HG03066 (cell line): Measurements from ENCODE around the gene NEDD9.

Source experiments
- ATAC-seq: cut with Tn5 transposase; IDR thresholded peaks from one replicate; pipeline ENCODE4 v1.9.1; 2021; ENCODE audit warnings: low read depth; ENCODE audit not compliant: unreplicated experiment

Gene NEDD9

DNA sequence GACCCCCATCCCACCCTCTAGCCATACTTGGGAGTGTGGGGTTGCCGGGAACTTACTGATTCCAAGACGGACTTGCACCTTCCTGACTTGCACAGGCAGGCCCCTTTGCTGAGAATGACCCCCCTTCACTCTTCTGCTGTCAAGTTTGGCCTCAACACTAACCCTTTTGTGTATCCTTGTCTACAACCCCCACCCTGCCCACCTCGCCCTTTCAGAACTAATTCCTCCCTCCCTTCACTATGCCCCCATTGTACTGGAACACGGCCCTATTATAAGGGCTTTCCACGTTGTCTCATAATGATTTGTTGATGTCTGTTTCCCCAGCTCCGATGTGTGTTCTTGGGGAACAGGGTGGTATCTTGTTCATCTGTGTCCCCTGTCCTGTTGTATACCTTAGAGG is 4.4 kb upstream of the NEDD9 start:
- no peak for ATAC-seq

DNA sequence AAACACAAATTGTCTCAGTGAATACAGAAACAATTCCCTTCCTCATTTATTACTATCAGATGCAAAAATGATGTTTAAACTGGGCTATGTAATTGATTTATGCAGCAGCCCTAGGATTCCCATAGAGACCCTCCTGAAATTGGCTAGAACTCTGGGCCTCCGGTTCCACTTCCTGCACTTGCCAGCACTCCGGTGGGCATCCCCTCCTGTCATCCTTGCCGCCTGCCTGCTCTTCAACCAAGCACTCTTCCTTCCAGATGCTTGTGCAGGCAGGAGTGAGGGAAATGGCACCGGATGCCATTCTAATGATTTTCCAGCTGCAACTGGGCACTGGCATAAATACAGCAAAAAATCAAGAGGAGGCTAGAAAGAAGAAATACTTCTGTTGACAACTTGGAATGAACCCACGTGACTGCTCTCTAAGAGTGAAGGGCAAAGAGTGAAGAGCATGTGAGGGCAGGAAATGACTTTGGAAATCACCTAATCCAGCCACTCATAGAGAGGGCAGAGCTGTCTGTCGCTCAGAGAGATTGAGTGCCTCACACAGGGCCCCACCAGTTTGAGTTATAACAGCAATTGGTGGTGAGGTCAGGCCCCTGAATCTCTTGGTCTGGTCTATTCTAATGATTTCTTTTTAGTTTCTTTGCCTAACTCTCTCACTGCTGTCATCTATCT is 3.7 kb upstream of the NEDD9 start:
- ATAC-seq, result no peak

DNA sequence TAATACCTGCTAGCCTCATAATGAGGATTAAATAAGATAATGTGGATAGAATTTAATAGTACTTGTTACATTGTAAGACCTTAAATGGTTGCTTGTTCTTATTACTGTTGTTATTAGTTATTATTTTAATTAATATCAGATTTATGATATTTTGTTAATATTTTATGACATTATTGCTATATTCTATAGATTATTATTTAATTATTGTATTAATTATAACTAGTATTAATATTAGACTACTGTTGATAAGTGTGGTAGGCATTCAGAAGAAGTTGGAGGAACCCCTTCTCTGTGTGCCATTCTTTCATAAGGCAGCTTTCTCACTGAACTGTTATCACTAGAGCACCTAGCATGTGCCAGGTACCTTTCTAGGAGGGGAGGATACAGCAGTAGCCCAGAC is 2.6 kb upstream of the NEDD9 start:
- ATAC-seq, result no peak

DNA sequence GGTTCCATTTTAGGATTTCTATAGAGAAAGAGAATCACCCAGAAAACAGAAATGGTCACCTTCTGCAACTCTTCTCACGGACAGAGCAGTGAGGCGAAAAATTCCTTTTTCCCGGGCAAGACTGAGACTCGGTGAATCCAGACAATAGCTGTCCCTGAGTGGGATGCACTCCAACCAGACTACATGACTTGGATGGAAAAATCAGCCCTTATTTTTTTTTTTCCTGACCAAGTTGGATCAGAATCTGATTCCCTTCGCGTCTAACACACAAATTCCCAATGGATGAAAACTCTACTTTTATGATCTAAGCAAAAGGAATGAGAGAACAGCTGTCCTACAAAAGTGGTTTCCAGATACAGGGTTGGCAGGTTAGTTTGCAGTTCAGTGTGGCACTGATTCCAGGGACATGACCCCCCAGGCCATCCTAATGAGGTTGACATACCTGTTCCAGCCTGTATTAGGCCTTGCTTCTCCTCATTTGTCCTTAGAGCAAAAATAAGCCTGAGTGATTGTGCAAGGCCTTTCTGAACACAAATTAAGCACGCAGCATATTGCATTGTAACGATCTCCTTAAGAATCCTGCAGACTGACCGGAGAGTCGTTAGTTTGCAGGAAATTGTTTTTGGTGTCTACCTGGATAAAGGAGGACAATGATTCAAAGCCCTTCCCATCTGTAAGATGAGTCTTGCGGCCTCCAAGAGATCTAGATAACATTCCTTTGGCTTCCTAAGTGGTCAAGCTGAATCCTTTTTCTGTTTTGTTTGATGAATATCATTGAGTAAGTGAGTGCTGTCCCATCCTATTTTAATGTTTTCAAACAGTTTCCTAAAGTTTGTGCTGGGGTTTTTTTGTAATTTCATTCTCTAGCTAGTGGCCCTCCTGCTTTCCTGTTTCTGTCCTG is 1.5 kb upstream of the NEDD9 start:
- no peak for ATAC-seq

DNA sequence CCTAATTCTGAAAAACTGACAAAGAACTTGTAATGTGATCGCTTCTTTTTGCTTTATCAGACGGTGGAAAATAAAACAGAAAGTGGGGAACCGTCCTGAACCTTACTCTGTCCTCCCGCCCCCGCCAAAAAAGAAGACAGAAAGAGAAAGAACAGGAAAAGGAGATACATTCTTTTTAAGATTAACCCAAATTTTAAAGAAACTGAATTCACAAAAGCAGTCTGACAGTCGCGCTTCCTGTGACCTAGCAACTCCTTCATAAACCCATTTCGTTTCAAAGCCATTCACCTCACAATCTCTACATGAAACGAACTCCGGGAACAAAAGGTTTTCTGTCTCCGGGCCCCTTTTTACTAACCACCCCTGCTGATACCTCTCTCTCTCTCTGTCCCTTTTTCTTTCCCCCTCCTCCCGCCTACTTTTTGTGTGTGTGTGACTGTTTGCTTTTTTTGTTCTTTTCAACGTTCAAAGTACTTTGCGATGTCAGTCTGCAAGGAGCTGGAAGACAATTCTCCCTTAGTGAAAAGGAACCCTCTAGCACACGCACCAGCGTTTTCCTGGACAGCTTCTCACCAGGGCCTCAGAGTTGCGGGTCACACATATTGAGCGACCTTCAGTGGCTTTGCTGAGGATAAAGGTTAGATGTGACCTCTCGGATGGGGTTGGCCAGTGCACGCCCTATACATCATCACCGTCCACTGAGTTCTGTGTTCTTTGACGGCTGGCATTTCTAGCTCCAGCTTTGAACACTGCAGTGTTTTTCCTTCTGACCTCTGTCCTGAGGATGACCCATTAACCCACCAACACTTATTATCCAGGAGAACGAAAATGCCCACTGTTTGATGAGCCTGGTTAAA is 530 bp upstream of the NEDD9 start:
- ATAC-seq, result no peak

DNA sequence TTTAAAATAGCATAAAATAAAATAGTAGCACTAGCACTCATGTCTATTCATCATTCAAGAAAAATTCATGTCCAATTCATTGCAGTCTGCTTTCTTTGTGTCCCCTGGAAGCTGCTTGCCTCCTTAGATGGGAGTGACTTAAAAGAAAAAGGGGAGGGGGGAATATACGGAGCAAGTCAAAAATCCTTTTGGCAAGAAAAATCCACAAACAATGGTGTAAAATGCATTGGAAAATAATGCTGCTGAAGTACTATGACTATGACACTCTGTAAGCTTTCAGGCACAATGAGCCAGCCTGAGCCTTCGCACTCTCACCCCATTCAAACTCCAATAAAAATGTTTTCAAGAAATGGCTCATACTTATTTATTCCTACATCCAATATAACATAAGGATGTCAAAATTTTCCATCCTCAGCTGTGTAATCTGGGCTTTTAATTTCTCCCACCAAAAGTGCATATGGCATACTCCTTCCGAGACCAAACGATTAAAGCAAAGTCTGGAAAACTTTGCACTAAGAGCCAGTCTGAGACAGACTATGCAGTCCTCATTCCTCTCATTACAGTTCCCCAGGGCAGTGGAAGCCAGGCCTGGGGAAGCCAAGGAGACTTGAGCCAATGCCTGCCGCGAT is 790 bp downstream of the NEDD9 start:
- no peak for ATAC-seq

DNA sequence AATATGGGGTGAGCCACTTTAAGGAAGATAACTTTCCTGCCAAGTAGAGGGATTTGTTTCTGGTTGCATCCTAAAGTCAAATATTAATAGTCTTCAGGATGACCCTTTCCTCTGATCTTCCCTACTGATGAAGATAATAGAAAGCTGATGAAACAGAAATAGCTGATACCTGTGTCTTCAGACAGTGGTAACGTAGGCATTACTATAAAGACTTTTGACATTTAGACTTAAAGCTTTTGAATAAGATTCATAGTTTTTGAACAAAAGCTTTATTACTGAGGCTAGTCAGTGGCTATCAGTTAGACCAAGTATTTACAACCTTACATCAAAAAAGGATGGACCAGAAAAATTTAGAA is 1.4 kb downstream of the NEDD9 start:
- ATAC-seq, result no peak

DNA sequence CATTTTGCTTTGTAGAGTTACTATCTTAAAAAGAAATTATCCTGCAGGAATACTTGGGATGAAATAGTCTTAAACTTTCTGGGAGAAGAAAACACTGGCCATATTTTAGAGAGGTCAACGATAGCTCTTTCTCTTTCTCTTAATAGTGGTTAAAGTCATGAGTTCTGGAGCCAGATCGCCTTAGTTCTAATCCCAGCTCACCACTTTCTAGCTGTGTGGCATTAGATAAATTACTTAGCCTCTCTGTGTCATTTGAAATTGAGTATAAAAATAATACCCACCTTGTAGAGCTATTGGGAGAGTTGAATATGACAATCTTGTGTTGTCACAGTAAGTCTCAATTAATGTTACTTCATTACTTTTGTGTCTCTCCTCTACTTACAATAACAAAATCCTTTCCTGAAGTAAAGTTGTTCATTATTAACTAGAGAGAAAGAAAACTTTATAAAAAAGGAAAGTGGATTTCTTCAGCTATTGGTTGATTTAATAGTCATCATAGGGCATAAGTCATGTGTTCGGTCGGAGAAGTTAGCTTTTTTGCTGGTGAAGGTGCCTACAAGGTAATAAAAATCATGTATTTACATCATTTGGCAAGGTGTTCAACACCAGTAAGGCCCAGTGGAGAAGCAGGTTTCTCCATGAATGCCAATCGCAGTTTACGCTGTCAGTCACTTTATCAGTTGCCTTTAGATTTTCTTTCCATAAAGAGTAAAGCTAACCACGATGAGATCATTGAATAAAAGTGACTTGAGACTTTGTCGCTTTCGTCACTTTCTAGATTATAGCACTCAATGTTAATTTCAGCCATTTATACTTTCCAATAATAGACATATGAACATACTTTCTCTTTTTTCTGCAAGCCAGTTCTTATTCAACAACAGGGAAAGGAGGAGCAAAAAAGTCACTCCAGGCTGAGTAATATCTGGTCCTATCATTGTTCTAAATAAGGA is 2.0 kb downstream of the NEDD9 start:
- no peak for ATAC-seq

DNA sequence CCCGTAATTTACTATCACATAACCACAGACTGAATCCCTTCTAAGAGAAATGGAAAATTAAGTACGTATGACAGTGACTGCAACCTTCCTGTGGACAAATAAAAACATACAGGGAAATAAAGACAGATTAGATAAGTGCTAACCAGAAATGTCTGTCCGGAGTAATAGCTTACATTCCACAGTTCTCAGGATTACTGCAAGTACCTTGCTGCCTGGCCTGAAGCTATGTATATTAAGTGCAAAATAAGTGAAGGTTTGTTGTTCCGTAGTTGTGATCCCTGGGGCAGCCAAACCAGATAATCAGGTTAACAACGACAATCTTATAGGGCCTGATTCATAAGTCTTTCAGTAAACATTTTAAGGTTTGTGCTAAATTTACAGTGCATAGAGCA is 2.8 kb downstream of the NEDD9 start:
- no peak for ATAC-seq

DNA sequence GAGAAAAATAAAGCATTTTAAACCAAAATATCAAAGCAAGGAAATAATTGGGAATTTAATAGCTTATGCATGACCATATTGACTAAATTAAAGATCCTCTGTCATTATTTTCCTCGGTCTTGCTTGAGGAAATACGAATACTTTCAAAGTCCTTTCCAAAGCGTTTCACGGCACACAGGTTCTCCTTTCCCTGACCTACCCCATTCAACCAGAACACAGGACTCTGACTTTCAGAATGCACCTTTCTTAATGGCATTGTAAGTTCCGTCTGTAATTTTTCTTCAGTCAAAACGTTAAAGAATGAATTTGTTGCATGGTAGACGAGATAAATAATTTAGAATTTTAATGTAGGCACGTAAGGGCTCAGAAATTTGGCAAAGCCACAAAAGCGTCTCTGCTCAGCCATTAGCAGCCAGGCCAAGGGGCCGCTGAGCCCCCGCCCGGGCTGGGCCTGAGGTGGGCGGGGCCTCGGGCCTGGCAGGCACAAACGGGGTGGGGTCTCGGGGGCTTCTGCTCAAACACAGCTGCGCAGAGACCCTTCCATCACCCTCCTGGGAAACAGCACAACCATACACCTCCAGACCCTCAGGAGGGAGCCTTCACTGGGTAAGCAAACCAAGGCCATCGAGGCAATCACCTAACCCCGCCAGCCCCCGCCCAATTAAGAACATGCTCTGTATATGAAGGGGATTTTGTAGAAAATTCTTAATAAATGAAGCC is 3.4 kb downstream of the NEDD9 start:
- ATAC-seq, result no peak

DNA sequence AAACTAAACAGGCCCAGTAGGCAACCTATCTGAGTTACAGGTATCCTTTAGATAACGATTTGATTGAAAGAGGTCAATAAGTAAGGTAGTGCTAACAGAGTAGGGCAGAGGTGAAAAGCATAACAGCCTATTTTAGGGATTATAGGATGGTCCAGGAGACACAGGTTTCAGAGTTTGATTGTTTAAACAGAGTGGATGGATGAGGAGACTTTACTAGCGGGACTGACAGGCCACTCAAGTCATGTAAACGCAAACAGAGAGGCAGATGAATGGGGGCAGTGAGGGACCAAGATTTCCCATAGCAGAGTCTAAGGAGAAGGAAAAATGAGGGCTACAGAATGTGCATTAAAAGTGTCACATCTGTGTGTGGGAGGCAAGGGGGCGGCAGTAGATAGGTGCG is 4.8 kb downstream of the NEDD9 start:
- no peak for ATAC-seq

DNA sequence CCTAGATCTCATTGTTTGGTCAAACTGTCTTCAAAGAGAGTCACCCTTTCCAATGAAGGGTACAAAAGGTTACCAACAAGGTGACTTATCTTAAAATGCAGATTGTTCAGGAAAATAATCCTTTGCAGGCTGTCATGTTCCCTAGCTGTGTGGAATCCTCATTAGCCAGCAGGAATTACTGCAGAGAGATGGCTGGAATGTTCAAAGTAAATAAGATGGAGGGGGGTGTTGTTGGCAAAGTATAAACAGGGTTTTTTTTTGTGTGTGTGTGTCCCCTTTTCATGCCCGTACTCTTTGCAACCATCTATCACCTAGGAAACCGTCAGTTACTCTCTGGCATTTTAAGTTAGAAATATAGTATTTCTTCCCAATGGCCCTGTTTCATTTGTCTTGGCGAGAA is 6.5 kb downstream of the NEDD9 start:
- no peak for ATAC-seq

DNA sequence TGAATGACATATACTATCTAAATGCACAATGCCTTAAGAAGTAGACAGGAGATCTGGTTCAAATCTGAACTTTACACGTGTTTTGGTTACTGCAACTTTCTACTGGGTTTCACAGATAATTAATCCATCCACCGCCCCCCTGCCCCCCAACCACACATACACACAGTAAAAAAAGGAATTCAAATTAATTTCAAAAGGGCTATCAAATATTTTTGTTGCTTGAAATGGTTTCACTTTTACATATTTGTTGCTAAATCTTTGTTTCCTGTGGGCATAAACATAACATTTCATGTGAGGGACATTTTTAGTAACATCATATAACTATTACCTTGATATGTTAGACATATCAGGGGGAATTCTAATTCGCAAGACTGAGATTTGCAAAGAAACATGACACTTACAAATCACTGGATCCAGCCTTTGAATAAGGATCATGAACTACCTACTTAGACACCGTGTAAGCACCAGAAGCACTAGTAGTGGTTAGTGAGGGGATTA is 7.5 kb downstream of the NEDD9 start:
- ATAC-seq, result no peak

DNA sequence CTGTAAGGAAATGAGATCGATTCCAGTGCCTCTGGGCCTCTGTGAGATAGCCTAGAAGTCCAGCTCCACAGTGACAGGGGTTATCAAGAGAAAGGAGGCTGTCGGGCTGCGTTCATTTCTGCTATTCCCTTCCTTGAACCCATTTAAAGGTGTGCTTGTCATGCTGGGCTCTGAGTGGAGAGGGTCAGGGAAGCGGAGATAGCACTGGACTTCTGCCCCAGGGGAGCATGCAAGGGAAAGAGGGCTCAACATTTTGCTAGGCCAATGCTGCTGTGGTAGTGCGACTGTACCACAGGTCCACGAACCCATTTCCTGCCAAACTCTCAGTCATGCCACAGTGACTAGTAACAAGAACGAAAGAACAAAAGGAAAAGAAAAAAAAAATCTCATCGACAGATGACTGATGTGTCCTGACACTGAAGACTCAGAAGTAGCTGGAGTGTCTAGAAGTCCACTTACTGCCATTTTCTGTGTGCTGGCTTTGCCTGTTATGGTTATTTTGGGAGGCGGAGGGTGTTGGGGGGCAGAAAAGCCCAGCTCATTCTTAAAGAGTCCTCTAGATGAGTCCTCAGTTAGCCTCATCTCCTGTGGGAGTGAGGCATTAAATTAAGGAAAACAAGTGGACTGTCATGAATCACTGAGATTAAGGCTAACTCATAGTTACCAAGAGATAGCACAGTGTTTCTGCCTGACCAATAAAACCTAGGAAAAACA is 8.1 kb downstream of the NEDD9 start:
- peak; percentile 64 for ATAC-seq

DNA sequence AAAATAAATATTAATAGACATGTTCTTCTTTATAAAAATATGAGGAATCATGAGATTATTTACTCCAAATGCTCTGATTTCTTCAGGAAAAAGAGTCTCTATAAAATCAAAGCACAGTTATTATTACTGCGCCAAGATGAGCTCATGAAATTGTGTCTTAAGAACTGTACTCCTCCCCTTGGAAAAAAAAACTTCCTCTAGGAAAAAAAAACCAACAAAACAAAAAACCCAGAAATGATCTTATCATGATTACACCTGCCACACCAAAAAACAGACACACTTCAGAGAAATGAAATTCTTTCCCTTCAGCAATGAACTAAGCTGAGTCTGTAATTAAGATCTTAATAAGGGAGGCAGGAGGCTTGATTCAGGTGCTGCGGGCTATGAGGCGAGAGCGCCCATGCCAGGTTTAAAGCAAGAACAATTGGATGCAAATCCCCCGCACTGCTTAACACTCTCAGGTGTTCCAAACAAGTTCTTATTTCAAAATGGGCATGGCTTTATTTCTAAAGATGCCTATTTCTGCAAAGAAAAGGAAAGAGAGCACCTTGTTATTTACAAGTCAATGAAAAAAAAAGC is 9.1 kb downstream of the NEDD9 start:
- ATAC-seq, result no peak

DNA sequence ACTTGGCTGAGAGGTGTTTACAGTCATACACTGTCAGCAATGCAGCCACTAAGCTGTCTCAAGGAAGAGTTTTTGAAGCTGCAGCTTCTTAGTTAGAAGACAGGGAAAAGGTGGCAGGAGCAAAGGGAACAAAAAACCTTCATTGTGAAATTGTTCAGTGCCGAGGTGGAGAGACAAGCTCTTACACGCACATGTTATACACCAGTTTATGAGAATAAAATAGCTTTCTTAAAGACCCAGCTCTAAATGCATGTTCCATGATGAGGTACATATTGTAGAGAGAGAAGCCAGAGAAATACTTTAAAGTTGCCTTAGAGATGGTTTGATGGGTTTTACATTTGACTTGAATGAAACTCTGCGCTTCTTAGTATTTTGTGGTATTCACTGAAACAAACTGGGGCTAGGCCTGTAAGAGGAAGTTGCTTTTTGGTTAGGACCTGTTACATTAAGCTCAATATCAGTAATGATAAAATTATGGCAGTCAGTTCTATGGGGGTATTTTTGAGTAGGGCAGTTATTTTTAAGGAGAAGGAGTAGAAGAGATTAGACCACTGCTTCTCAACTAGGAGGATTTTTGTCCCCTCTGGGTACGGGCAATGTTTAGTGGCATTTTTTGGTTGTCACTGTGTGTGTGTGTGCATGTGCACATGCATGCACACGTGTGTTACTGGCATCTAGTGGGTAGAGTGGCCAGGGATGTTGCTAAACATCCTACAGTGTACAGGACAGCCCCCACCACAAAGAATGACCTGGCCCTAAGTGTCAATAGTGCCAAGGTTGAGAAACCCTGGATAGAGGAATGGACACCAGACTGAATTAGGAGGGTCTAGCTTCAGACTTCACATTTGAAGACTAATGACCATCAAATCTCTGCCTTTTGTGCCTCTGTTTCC is 9.8 kb downstream of the NEDD9 start:
- ATAC-seq, result no peak
